Measurements from ENCODE around the gene RGS9. TPM values are rescaled to one million over a fixed set of nuclear protein-coding genes. Genes with fewer than 3 reads are reported as not detected.
"Not testable (repeated sequence)": the region's sequence is repeated elsewhere in the genome, so short reads cannot be mapped to it uniquely, and the experiment has no call there.

The RGS9 gene
- total RNA-seq: 1 to 10 TPM; 1.1 to 8.5 (median 3.6) TPM

GRCh38 chr17:65137021-65137939, at the start of gene RGS9:
Gene RGS9, plus strand, starts transcription at chr17:65137370. Its CDS starts 171 bp downstream, at chr17:65137541.
- DNase-seq (ENCODE audit: low spot score in 2 of 2): peak; percentile 87 to 89
- TF ChIP-seq CTCF (IDR thresholded peaks at IDR 0.05) (peak; percentile 90 to 99), POLR2AphosphoS5 (IDR thresholded peaks at IDR 0.05) (no peak)
- no peaks in the 10 kb centered on the region for H3K9me3 ChIP-seq
- H3K27me3 ChIP-seq: peaks cover 20% of the 10 kb centered on the region
- WGBS: 7% methylated on average over 22 of the region's 56 CpGs
- H3K27ac ChIP-seq: no peak within 1 kb of the TSS
- peaks cover 12% of the 10 kb centered on the region for H3K4me1 ChIP-seq
- H3K4me3 ChIP-seq: peak within 1 kb of the TSS; percentile 34
- no peaks in the 10 kb centered on the region for H3K36me3 ChIP-seq

- H3K9me3 ChIP-seq: no peaks in the 10 kb centered on the region
- TF ChIP-seq EP300 (IDR thresholded peaks at IDR 0.05) (no peak), POLR2A (IDR thresholded peaks at IDR 0.05) (no peak), POLR2AphosphoS5 (IDR thresholded peaks at IDR 0.05) (no peak), CTCF (IDR thresholded peaks at IDR 0.05) (no peak)
- no peaks in the 10 kb centered on the region for H3K36me3 ChIP-seq
- 35% methylated on average over 4 of the region's 4 CpGs for WGBS
- no peak overlapping the region for H3K4me3 ChIP-seq
- no peaks in the 10 kb centered on the region for H3K27me3 ChIP-seq
- H3K27ac ChIP-seq: no peak overlapping the region
- H3K4me1 ChIP-seq: peaks cover 4% of the 10 kb centered on the region
- DNase-seq (ENCODE audit: low spot score in 2 of 2): no peak
Measured at GRCh38 chr17:65088621-65089360, 48.4 kb upstream of the RGS9 start.

GRCh38 chr17:65092262-65092661, 44.9 kb upstream of the RGS9 start:
- no peak overlapping the region for H3K4me3 ChIP-seq
- no peak overlapping the region for H3K27ac ChIP-seq
- TF ChIP-seq POLR2AphosphoS5 (IDR thresholded peaks at IDR 0.05): no peak
- TF ChIP-seq POLR2A (IDR thresholded peaks at IDR 0.05): no peak
- TF ChIP-seq CTCF (IDR thresholded peaks at IDR 0.05): no peak
- TF ChIP-seq EP300 (IDR thresholded peaks at IDR 0.05): no peak
- peaks cover 4% of the 10 kb centered on the region for H3K4me1 ChIP-seq
- H3K27me3 ChIP-seq: no peaks in the 10 kb centered on the region
- no peaks in the 10 kb centered on the region for H3K36me3 ChIP-seq
- no peak for DNase-seq (ENCODE audit: low spot score in 2 of 2)
- no peaks in the 10 kb centered on the region for H3K9me3 ChIP-seq
- 44% methylated on average over 3 of the region's 3 CpGs for WGBS

DNA sequence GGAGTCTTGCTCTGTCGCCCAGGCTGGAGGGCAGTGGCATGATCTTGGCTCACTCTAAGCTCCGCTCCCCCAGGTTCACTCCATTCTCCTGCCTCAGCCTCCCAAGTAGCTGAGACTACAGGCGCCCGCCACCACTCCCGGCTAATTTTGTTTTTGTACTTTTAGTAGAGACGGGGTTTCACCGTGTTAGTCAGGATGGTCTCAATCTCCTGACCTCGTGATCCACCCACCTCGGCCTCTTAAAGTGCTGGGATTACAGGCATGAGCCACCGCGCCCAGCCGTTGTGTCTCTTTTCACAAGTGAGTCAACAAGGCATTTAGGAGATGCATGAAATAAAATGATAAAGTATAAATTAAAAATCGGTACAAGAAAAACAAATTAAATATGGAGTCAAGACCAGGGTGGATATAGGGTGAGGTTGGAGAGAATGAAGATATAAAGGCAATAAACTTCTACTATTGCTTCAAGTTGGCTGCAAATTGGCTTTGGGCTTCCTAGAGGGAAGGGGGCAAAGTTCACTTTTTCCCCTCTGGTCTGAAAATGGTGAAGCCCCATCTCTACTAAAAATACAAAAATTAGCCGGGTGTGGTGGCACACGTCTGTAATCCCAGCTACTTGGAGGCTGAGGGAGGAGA, 44.3 kb upstream of the RGS9 start:
- not testable (repeated sequence) for H3K4me3 ChIP-seq, H3K36me3 ChIP-seq, H3K9me3 ChIP-seq, H3K27me3 ChIP-seq, H3K4me1 ChIP-seq, H3K27ac ChIP-seq
- WGBS: 93% methylated on average over 15 of the region's 15 CpGs
- DNase-seq (ENCODE audit: low spot score in 2 of 2): peak in 1 of 2 donors; percentile 24

- Histone ChIP-seq H3K27me3 (no peaks in the 10 kb centered on the region), H3K9me3 (no peaks in the 10 kb centered on the region), H3K36me3 (no peaks in the 10 kb centered on the region), H3K27ac (no peak overlapping the region), H3K4me1 (peaks cover 4% of the 10 kb centered on the region), H3K4me3 (no peak overlapping the region)
- DNase-seq (ENCODE audit: low spot score in 2 of 2): no peak
- WGBS: 92% methylated on average over 7 of the region's 7 CpGs
- TF ChIP-seq POLR2A (IDR thresholded peaks at IDR 0.05): no peak
- no peak for TF ChIP-seq EP300 (IDR thresholded peaks at IDR 0.05)
- no peak for TF ChIP-seq POLR2AphosphoS5 (IDR thresholded peaks at IDR 0.05)
- no peak for TF ChIP-seq CTCF (IDR thresholded peaks at IDR 0.05)
Measured at GRCh38 chr17:65093930-65094329, 43.2 kb upstream of the RGS9 start.
